Upper lobe of right lung (tissue), 1 donor: Measurements from ENCODE around the gene IL4R. TPM values are rescaled to one million over a fixed set of nuclear protein-coding genes. Genes with fewer than 3 reads are reported as not detected.
A peak's percentile ranks its signal among the peaks of the same experiment; 100 is the strongest.

ENCODE experiments used
- ATAC-seq: fragments of 200-7000 bp; cut with Tn5 transposase; one replicate; pipeline ENCODE4 v1.9.1; 2020; ENCODE audit warnings: mild to moderate bottlenecking, moderate library complexity
- DNase-seq: peaks from one replicate; pipeline ENCODE4 v3.0.0-alpha.2; 2020
- H3K27ac ChIP-seq: fragments of 200-600 bp; one replicate; pipeline ENCODE4 v1.8.0; 2022
- H3K27me3 ChIP-seq: fragments of 200-600 bp; one replicate; pipeline ENCODE4 v1.8.0; 2022; ENCODE audit warnings: mild to moderate bottlenecking
- H3K36me3 ChIP-seq: fragments of 200-600 bp; one replicate; pipeline ENCODE4 v1.8.0; 2022
- H3K4me1 ChIP-seq: fragments of 200-600 bp; one replicate; pipeline ENCODE4 v1.8.0; 2022
- H3K4me3 ChIP-seq: fragments of 200-600 bp; one replicate; pipeline ENCODE4 v1.8.0; 2022; ENCODE audit warnings: mild to moderate bottlenecking
- H3K9me3 ChIP-seq: fragments of 200-600 bp; one replicate; pipeline ENCODE4 v1.8.0; 2022
- intact Hi-C: fragments of 100-400 bp; cut with DNase I; formaldehyde crosslinking; loops from one replicate; pipeline ENCODE4 v1.11.0; 2022
- total RNA-seq: library from RNA; stranded (reverse); fragmentation: NEBNext Ultra II Directional; extraction: Animal tissue kit (Norgen Biotek cat#: 25700); gene quantifications from one replicate; pipeline ENCODE4 v1.2.1, GENCODE V29; 2021
- TF ChIP-seq, protein P1 (sequence below): fragments of 200-600 bp; IDR thresholded peaks from one replicate; pipeline ENCODE4 v1.8.0; 2022; ENCODE audit warnings: antibody characterized with exemption
- donor health status: DM: no; HTN: yes; CAD: no; lungs with severe emphysema.

The IL4R gene
- total RNA-seq, 1 donor from 2014 or later, result 153 TPM

DNA sequence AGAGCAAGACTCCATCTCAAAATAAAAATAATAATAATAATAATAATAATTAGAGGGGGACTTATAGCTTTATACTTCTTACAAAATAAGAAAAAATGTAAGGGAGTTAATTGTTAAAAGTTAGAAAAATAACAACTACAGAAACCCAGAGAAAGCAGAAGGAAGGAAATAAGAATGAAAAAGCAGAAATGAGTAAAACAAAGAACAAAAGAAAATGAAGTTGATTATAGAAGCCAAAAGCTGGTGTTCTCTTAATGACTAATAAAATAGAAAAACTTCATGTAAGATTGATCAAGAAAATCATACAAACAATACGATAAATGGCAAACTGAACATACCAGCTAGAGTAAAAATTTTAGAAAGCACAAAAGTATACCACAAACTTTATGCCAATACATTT lies 38.4 kb upstream of the IL4R start:
- H3K4me3 ChIP-seq, result no peak overlapping the region
- DNase-seq (no peak), ATAC-seq (no peak)
- no peaks in the 10 kb centered on the region for H3K4me1 ChIP-seq
- no peaks in the 10 kb centered on the region for H3K36me3 ChIP-seq
- H3K9me3 ChIP-seq, result no peaks in the 10 kb centered on the region
- intact Hi-C loops, result no loop called here
- TF ChIP-seq, protein P1, sequence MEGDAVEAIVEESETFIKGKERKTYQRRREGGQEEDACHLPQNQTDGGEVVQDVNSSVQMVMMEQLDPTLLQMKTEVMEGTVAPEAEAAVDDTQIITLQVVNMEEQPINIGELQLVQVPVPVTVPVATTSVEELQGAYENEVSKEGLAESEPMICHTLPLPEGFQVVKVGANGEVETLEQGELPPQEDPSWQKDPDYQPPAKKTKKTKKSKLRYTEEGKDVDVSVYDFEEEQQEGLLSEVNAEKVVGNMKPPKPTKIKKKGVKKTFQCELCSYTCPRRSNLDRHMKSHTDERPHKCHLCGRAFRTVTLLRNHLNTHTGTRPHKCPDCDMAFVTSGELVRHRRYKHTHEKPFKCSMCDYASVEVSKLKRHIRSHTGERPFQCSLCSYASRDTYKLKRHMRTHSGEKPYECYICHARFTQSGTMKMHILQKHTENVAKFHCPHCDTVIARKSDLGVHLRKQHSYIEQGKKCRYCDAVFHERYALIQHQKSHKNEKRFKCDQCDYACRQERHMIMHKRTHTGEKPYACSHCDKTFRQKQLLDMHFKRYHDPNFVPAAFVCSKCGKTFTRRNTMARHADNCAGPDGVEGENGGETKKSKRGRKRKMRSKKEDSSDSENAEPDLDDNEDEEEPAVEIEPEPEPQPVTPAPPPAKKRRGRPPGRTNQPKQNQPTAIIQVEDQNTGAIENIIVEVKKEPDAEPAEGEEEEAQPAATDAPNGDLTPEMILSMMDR, result no peak
- no peak overlapping the region for H3K27ac ChIP-seq
- H3K27me3 ChIP-seq, result no peaks in the 10 kb centered on the region

DNA sequence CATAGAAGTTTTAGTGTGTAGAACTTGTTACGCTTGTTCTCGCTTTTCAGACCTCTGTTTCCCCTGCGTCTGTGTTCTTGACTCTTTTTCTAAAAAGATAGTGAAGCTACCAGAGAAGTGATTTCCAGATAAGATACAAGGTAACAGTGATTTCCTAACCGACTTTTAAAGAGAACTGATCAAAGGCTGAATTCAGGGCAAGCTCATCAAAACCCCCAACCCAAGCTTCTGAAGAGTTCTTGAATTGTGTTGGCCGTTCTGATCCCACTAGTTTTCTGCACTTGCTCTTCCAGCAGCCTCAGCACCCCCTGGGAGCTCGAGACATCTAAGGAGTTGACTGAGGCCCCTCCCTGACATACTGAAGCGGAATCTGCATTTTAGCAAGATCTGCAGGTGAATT lies 32.5 kb upstream of the IL4R start:
- Histone ChIP-seq H3K9me3 (no peaks in the 10 kb centered on the region), H3K36me3 (no peaks in the 10 kb centered on the region), H3K4me3 (no peak overlapping the region), H3K4me1 (peaks cover 5% of the 10 kb centered on the region), H3K27me3 (no peaks in the 10 kb centered on the region), H3K27ac (no peak overlapping the region)
- no peak for ATAC-seq
- no peak for DNase-seq
- intact Hi-C loops, result no loop called here
- TF ChIP-seq, protein P1, result no peak

DNA sequence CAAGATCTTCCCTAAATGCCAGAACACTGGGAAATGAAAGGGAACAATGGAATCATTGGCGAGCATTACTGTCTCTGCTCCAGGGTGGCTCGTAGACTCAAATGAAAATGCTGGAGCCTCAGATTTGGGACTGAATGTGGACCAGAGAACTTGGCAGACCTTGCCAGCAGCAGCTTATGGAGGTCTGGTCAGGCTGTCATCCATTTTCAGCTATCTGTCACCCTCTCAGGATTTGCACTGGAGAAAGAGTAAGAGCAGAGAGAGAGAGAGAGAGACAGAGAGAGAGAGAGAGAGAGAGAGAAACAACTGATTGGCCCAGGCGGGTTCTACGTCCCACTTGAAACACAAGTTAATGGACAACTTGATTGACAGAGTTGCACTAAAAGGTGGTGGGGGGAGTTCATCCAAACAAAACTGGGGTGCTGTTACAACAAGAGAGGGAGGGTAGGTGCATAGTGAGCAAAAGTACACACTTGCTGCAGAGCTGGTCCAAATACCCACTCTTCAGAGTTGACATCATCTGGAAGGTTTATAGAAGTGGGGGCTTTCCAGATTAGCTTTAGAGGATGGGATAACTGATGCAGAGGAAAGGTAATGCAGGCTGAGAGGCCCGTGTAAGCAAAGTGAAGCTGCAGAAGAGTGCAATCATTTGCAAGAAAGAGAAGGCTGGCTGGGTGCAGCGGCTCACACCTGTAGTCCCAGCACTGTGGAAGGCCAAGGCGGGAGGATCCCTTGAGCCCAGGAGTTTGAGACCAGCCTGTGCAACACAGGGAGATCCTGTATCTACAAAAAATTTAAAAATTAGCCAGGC lies 28.7 kb upstream of the IL4R start:
- ATAC-seq, result no peak
- no peak for DNase-seq
- H3K9me3 ChIP-seq, result no peaks in the 10 kb centered on the region

DNA sequence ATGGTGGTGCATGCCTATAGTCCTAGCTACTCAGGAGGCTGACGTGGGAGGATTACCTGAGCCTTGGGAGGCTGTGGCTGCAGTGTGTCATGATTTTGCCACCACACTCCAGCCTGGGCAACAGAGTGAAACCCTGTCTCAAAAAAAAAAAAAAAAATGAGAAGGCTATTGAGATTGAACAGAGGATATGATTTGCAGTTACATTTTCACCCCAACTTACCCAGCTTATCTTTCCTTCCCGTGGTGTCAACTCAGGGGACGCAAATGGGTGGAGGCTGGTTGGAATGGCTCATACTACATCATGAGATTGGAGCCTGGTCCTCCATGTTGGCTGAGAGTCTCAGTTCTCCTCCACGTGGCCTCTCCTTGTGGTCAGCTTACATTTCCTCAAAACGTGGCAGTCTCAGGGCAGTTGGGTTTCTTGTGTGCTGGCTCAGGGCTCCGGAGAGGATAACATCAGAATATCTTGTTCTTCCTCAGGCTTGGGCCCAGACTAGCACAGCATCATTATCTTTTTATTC lies 28.0 kb upstream of the IL4R start:
- TF ChIP-seq, protein P1, result no peak
- no peaks in the 10 kb centered on the region for H3K27me3 ChIP-seq
- no peaks in the 10 kb centered on the region for H3K36me3 ChIP-seq
- peak overlapping the region; percentile 31 for H3K27ac ChIP-seq
- H3K9me3 ChIP-seq, result no peaks in the 10 kb centered on the region
- no peak overlapping the region for H3K4me3 ChIP-seq
- DNase-seq (no peak), ATAC-seq (peak; percentile 82)
- intact Hi-C loops, result no loop called here
- peaks cover 15% of the 10 kb centered on the region for H3K4me1 ChIP-seq

More for the DNA sequence above, 28.7 kb upstream of the IL4R start:
- H3K4me3 ChIP-seq, result no peak overlapping the region
- no peaks in the 10 kb centered on the region for H3K36me3 ChIP-seq
- peaks cover 15% of the 10 kb centered on the region for H3K4me1 ChIP-seq
- TF ChIP-seq, protein P1, result no peak
- no peaks in the 10 kb centered on the region for H3K27me3 ChIP-seq
- intact Hi-C loops, result no loop called here
- H3K27ac ChIP-seq, result no peak overlapping the region

DNA sequence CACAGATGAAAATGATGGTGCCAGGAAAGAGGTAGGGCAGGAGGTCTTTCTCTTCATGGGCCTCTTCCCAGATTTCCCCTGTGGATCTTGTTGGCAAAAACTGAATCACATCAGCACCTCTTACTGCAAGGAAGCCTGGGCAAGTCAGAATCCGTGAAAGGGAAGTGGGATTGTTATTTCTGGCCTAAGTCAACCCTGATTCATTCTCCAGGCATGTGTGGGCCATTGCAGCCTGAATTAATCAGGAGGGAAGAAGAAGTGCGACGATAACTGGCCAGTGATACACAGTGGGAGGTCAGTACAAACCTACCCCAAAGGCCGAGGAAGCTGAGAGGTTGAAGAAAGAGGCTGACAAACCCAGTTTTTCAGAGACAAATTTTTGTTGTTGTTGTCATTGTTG lies 27.3 kb upstream of the IL4R start:
- TF ChIP-seq, protein P1, result no peak
- no peak for DNase-seq
- no peaks in the 10 kb centered on the region for H3K9me3 ChIP-seq
- no peak overlapping the region for H3K4me3 ChIP-seq
- ATAC-seq, result peak; percentile 75
- no peaks in the 10 kb centered on the region for H3K27me3 ChIP-seq
- intact Hi-C loops, result no loop called here
- peaks cover 15% of the 10 kb centered on the region for H3K4me1 ChIP-seq
- no peaks in the 10 kb centered on the region for H3K36me3 ChIP-seq
- peak overlapping the region; percentile 31 for H3K27ac ChIP-seq
